Mesenteric fat pad (tissue), 1 donor: ENCODE measurements around the gene KCNK17. TPM values are rescaled to one million over a fixed set of nuclear protein-coding genes. Genes with fewer than 3 reads are reported as not detected.

ENCODE experiments used
- DNase-seq: peaks from one replicate; pipeline ENCODE4 v3.0.0-alpha.2; 2020; ENCODE audit warnings: low spot score
- total RNA-seq: library from RNA; stranded (reverse); fragmentation: NEBNext Ultra II Directional; extraction: Animal tissue kit (Norgen Biotek cat#: 25700); gene quantifications from one replicate; pipeline ENCODE4 v1.2.1, GENCODE V29; 2021
- donor health status: DM: yes; HTN: yes; CAD: no.

The KCNK17 gene
- total RNA-seq, 1 donor from 2014 or later: 0.19 TPM

DNA sequence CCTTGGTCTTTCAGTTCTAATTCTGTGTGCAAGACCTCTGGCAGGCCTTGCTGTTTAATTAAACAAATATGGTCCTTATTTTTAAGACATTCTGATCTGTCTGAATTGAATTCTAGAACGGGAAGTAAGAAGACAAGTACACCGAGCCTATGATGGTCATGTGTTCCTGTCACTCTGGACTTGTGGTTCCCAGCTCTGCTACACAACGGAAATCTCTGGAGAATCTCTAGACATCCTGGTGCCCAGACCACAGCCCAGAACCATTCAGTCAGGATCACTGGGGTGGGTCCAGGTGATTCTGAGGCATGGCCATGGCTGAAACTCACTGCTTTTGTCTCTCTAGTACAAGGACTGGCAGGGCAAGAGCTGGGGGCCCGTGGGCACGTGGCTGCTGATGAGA lies 24.2 kb upstream of the KCNK17 start:
- DNase-seq: no peak

GRCh38 chr6:39335780-39336545 lies 21.7 kb upstream of the KCNK17 start:
- DNase-seq: no peak

- no peak for DNase-seq
These were observed 19.6 kb upstream of the KCNK17 start for GRCh38 chr6:39333644-39334438.

DNA sequence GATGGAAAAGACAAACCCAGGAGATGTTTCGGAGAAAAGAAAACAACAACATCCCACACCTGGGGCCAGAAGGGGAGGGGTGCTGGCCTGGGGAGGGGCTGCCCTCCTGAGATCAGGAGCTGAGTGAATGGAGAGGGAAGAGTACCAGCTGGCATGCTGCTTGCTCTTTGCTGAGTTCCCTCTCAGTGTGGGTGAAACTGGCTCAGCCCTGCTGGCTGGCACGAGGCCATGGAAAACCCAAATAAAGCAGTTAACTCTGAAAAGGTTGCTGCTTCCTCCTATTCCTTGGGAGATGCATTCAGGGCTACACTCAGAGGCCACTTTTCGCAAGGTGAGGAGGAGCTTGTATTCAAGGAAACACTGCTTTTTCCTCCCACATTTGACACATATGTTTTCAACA lies 16.3 kb upstream of the KCNK17 start:
- no peak for DNase-seq

GRCh38 chr6:39330057-39330456 lies 15.8 kb upstream of the KCNK17 start:
- DNase-seq: no peak

- no peak for DNase-seq
These were observed 13.8 kb upstream of the KCNK17 start for GRCh38 chr6:39328066-39328465.

DNA sequence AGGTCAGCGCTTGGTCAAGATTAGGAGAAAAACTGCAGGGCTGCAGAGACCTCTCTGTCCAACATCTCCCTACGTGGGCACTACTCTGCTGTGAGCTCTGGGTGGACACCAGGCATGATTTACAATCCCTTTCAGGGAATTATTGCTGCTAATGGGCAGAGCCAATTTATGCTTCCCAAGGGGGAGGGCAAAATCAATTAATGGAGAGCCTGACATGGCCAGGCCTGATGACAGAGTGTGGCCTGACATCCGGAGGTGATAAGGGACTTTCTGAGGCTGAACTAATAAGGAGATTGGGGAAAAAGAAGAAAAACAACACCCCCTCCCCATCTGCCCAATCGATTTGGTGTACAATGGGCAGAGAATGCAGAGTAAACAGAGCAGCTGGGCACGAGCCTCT lies 13.3 kb upstream of the KCNK17 start:
- DNase-seq: no peak

- DNase-seq: no peak
These were observed 8.2 kb upstream of the KCNK17 start, which contains the start of gene KCNK16 for GRCh38 chr6:39322306-39322850. KCNK16 (minus strand) TSS chr6:39322702; CDS start chr6:39322540, 162 bp downstream.

- DNase-seq: no peak
These were observed 7.5 kb upstream of the KCNK17 start for GRCh38 chr6:39321761-39322160.

GRCh38 chr6:39320363-39320984 lies 6.3 kb upstream of the KCNK17 start:
- DNase-seq: no peak

DNA sequence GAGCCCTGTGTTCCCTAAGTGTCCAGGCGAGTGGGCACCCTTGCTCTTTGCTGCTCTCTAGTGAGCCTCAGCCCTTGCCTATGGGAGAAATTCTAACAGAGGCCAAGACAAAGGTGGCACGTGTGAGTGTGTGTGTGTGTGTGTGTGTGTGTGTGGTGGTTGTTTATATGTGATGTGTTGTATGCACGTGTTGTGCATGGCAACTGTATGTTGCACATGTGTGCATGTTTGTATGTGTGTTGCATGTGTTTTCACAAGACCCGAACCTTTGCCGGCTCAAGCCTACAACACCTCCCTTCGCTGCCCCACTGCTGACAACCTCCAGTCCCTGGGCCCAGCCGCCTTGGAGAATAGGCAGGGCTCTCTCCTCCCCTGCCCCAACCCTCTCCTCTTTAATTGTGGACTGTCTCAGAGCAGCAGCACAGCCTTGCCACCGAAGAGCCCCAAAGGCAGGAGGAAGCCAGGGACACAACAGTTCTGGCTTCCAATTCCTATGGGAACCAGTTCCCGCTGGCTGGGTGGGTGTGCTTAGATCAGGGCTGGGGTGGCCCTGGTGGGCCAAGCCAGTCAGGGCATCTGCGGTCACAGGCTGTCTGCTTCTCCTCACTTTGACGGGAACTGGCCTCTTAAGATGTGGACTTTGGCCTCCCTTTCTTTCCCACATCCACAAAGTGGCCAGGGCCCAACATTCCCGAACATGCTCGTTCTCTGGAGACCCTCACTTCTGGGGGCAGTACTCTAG lies 5.6 kb upstream of the KCNK17 start:
- no peak for DNase-seq

DNA sequence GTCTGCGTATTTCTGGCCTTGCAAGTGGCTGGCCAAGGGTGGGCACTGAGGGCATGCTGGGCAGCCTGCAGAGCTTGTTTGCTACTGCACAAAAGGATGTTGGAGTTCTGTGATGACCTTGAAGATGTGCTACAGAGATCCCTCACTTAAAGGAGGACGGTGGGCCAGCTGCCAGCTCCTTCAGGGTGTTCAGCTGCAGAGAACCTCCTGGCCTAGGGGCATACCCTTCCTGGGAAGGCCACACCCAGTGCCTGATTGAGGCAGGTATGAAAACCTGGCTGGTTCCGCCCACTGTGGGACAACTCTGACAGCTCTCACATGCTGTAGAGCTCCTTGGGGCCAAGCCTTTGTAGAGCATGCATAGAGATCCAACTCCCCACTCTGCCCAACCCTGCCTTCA lies 3.0 kb upstream of the KCNK17 start:
- no peak for DNase-seq

DNA sequence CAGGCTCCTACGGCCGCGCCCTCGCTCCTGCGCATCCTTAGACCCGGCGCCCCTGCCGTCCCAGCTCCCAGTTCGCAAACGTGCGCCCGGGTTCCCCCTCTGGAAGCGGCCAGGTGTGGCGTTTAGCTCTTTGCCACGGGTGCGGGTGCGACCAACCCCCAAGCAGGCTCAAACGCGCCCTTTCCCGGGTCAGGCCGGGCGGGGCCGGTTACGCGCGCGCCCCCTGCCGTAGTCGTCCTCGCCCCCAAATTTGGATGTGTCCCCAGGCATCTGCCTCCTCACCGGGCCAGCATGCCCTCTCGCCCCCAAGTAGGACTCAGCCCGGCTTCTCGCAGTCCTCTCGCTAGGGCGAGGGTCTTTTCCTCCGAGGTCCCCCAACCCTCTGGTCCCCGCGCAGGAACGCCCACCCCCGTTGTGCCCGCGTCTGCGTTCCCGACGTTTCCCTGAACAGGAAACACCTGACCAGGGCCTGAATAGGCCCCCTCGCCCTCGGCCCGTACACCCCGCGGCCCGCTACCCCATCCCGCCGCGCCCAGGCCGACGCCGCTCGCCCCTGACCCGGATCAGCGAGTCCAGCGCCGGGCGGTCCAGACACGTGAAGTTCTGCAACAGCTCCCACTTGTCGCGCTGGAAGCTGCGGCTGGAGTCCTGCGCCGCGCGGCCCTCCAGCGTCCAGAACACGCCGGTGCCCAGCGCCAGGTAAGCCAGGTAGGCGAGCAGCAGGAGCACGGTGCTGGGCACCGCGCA lies 520 bp downstream of the KCNK17 start:
- DNase-seq: no peak

DNA sequence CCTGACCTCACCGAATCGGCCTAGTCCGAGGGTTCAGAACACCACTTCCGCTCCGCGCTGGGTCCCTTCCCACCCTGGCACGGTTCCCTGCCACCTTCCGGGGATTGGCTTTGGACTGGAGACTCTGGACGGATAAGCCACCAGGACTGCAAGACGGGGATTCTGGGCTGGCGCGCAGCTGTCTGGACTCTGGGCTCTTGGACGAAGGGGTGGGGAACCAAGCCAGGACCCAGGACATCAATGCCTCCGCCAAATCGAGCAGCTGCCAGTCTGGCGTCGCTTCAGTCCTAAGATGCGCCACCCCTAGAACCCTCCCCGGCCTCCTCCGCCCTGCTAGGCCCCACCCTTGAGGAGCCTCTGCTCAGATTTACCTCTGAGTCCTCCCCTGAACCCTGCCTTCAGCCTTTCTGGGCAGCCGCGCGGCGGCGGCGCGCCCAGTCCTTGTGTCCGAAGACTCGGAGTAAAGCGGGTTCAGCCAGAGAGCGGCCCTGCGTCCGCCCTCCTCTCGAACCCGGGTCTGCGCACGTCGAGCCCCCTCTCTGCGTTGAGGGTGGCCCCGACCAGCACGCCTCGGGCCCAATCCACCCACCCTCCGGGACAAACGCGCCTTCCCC lies 1.2 kb downstream of the KCNK17 start:
- DNase-seq: no peak

DNA sequence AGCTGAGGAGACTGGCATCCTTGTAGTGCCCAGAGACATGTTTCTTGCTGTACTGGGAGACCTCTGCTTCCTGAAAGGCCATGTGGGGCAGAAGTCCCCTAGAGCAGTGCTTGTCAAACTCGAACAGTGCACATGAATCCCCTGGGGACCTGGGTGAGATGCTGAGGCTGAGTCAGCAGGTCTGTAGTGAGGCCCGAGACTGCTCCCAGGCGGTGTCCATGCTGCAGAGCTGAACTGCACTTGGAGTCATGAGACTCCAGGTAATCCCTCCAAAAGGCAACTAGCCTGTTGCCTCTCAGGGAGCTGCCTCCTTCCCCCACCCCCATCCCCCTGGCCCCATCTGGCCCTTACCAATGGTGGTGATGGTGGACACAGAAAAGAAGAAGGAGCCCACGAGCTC lies 3.7 kb downstream of the KCNK17 start:
- DNase-seq: no peak

DNA sequence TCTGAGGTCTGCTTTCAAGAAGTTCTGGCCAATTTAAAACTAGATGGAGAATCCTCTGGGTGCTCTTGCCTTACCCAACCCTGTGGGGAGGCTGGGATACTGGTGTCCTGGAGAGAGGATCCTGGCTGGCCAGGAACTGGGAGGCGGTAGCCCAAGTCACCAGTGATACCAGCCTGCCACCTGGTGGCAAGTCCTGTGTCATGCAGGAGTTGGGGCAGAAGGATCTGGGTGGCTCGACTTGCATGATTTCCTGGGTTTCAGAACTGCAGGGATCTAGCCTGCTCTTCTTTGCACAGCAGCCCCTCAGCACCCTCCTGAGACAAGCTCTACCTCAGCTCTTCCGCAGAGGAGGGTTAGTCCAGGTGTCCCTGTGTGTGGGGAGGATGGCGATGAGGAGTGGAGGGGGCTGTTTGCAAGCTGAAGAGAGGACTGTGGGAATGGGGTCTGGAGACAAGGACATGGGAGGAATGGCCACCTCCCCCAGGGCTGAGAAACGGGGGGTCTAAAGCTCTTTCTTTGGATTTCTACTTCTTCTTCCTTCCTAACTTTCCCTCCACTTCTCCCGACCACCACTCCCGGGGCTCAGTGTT lies 4.2 kb downstream of the KCNK17 start:
- DNase-seq: no peak

DNA sequence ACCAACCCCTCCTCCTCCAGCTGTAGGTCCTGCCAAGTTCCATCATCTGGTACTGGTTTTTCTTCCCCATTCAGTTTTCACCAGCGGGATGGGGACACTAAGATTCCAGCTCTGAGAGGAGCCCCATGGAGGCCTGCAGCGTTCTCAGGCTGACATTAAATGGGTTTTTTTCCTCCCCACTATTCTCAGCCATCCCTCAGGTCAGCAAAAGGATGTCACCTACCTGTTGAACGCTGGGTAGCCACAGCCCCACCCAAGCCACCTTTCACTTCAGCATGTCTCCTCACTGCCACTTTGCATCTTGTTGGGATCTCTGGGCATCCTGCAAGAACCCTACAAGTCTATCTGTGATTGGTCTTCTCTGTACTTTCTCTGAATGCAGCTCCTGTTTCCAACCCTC lies 6.8 kb downstream of the KCNK17 start:
- no peak for DNase-seq

GRCh38 chr6:39304951-39305350 lies 9.3 kb downstream of the KCNK17 start:
- no peak for DNase-seq

- no peak for DNase-seq
These were observed 10.6 kb downstream of the KCNK17 start for GRCh38 chr6:39303425-39304153.
